T-helper 2 cell treated with Interferon-gamma antibody and Interleukin-4, amounts not matched to agents 5 μg/mL and 100 μg/mL, for 36 hours (primary cell): ENCODE measurements around the gene ACRV1.

Experiments
- DNase-seq: peaks from one replicate; pipeline ENCODE4 v3.0.0; 2021; ENCODE audit warnings: low spot score
- H3K27ac Mint-ChIP-seq: one replicate; pipeline ENCODE4 v1.8.0; 2021; ENCODE audit warnings: mild to moderate bottlenecking, mixed read lengths
- H3K27me3 Mint-ChIP-seq: one replicate; pipeline ENCODE4 v1.8.0; 2021; ENCODE audit warnings: low read depth, mixed read lengths
- H3K36me3 Mint-ChIP-seq: one replicate; pipeline ENCODE4 v1.8.0; 2021; ENCODE audit warnings: low read depth, mixed read lengths
- H3K4me1 Mint-ChIP-seq: one replicate; pipeline ENCODE4 v1.8.0; 2021; ENCODE audit warnings: low read depth, mixed read lengths
- H3K4me3 Mint-ChIP-seq: one replicate; pipeline ENCODE4 v1.8.0; 2022; ENCODE audit warnings: mild to moderate bottlenecking, moderate library complexity, mixed read lengths
- H3K9me3 Mint-ChIP-seq: one replicate; pipeline ENCODE4 v1.8.0; 2021; ENCODE audit warnings: mixed read lengths

Gene ACRV1

GRCh38 chr11:125626288-125626950 lies 54.2 kb downstream of the ACRV1 start:
- H3K4me1 Mint-ChIP-seq: peaks cover 20% of the 10 kb centered on the region
- no peaks in the 10 kb centered on the region for H3K9me3 Mint-ChIP-seq
- DNase-seq: peak; percentile 9
- H3K27ac Mint-ChIP-seq: peak overlapping the region; percentile 98
- H3K4me3 Mint-ChIP-seq: peak overlapping the region; percentile 92
- H3K36me3 Mint-ChIP-seq: peaks cover 36% of the 10 kb centered on the region
- no peaks in the 10 kb centered on the region for H3K27me3 Mint-ChIP-seq

- peaks cover 39% of the 10 kb centered on the region for H3K36me3 Mint-ChIP-seq
- DNase-seq: peak; percentile 88
- H3K27me3 Mint-ChIP-seq: no peaks in the 10 kb centered on the region
- peaks cover 18% of the 10 kb centered on the region for H3K4me1 Mint-ChIP-seq
- peak overlapping the region; percentile 92 for H3K4me3 Mint-ChIP-seq
- H3K9me3 Mint-ChIP-seq: no peaks in the 10 kb centered on the region
- peak overlapping the region; percentile 98 for H3K27ac Mint-ChIP-seq
These were observed 54.9 kb downstream of the ACRV1 start for GRCh38 chr11:125625630-125626287.

GRCh38 chr11:125625225-125625629 lies 55.4 kb downstream of the ACRV1 start:
- Mint-ChIP-seq H3K4me1 (peaks cover 16% of the 10 kb centered on the region), H3K9me3 (no peaks in the 10 kb centered on the region), H3K36me3 (peaks cover 40% of the 10 kb centered on the region), H3K27me3 (no peaks in the 10 kb centered on the region), H3K4me3 (peak overlapping the region; percentile 92), H3K27ac (peak overlapping the region; percentile 98)
- no peak for DNase-seq

GRCh38 chr11:125624756-125625213 lies 55.9 kb downstream of the ACRV1 start, which contains the start of gene CHEK1:
Gene CHEK1 (plus strand): TSS chr11:125625163. CDS start chr11:125626769, 1,606 bp downstream.
- H3K9me3 Mint-ChIP-seq: no peaks in the 10 kb centered on the region
- no peaks in the 10 kb centered on the region for H3K27me3 Mint-ChIP-seq
- peaks cover 42% of the 10 kb centered on the region for H3K36me3 Mint-ChIP-seq
- H3K27ac Mint-ChIP-seq: peak within 1 kb of the TSS; percentile 98
- H3K4me3 Mint-ChIP-seq: peak within 1 kb of the TSS; percentile 92
- H3K4me1 Mint-ChIP-seq: peaks cover 16% of the 10 kb centered on the region
- no peak for DNase-seq

- peaks cover 53% of the 10 kb centered on the region for H3K36me3 Mint-ChIP-seq
- H3K27ac Mint-ChIP-seq: peak overlapping the region; percentile 16
- H3K4me3 Mint-ChIP-seq: no peak overlapping the region
- H3K4me1 Mint-ChIP-seq: peaks cover 14% of the 10 kb centered on the region
- no peaks in the 10 kb centered on the region for H3K27me3 Mint-ChIP-seq
- H3K9me3 Mint-ChIP-seq: no peaks in the 10 kb centered on the region
- DNase-seq: no peak
These were observed 57.6 kb downstream of the ACRV1 start for GRCh38 chr11:125623064-125623463.

- no peaks in the 10 kb centered on the region for H3K27me3 Mint-ChIP-seq
- DNase-seq: no peak
- peaks cover 7% of the 10 kb centered on the region for H3K4me1 Mint-ChIP-seq
- H3K4me3 Mint-ChIP-seq: no peak overlapping the region
- no peak overlapping the region for H3K27ac Mint-ChIP-seq
- H3K36me3 Mint-ChIP-seq: peaks cover 53% of the 10 kb centered on the region
- no peaks in the 10 kb centered on the region for H3K9me3 Mint-ChIP-seq
These were observed 58.7 kb downstream of the ACRV1 start for GRCh38 chr11:125621995-125622394.
